SH-SY5Y (cell line): ENCODE data around the gene CAMK2N2.

ENCODE experiments used
- GATA2 ChIP-seq: IDR thresholded peaks from 2 replicates; pipeline ENCODE4 v1.6.1; 2011; ENCODE audit warnings: mild to moderate bottlenecking, low read depth, low read length
- GATA3 ChIP-seq: IDR thresholded peaks from 2 replicates; pipeline ENCODE4 v1.6.1; 2011; ENCODE audit warnings: low read depth, mild to moderate bottlenecking, low read length, moderate library complexity

The CAMK2N2 gene

GRCh38 chr3:184261270-184261853 lies at the start of gene CAMK2N2:
Gene CAMK2N2 (minus strand): TSS chr3:184261553. CDS start chr3:184261285, 268 bp downstream.
- TF ChIP-seq GATA3 (no peak), GATA2 (no peak)

GRCh38 chr3:184308744-184309143 lies 47.4 kb upstream of the CAMK2N2 start:
- peak; percentile 94 for TF ChIP-seq GATA2
- TF ChIP-seq GATA3: peak; percentile 73

- TF ChIP-seq GATA3 (no peak), GATA2 (no peak)
These were observed 46.6 kb upstream of the CAMK2N2 start for GRCh38 chr3:184307915-184308314.

GRCh38 chr3:184306341-184306972 lies 45.1 kb upstream of the CAMK2N2 start:
- TF ChIP-seq GATA2 (no peak), GATA3 (no peak)

GRCh38 chr3:184305577-184305976 lies 44.2 kb upstream of the CAMK2N2 start:
- TF ChIP-seq GATA3 (no peak), GATA2 (no peak)

- TF ChIP-seq GATA2 (no peak), GATA3 (no peak)
These were observed 39.0 kb upstream of the CAMK2N2 start for GRCh38 chr3:184300378-184300720.

- TF ChIP-seq GATA2 (no peak), GATA3 (no peak)
These were observed 38.4 kb upstream of the CAMK2N2 start for GRCh38 chr3:184299488-184300377.

GRCh38 chr3:184298759-184299487 lies 37.6 kb upstream of the CAMK2N2 start, which contains the start of gene PSMD2:
Gene PSMD2 (plus strand): TSS chr3:184299241. CDS start chr3:184299267, 26 bp downstream.
- no peak for TF ChIP-seq GATA3
- no peak for TF ChIP-seq GATA2

GRCh38 chr3:184296616-184297015 lies 35.3 kb upstream of the CAMK2N2 start:
- TF ChIP-seq GATA2 (no peak), GATA3 (no peak)

GRCh38 chr3:184295771-184296170 lies 34.4 kb upstream of the CAMK2N2 start:
- TF ChIP-seq GATA2 (no peak), GATA3 (no peak)

GRCh38 chr3:184291738-184292445 lies 30.5 kb upstream of the CAMK2N2 start:
- TF ChIP-seq GATA3: no peak

GRCh38 chr3:184291044-184291737 lies 29.8 kb upstream of the CAMK2N2 start:
- TF ChIP-seq GATA2 (no peak), GATA3 (no peak)

GRCh38 chr3:184290331-184290730 lies 29.0 kb upstream of the CAMK2N2 start:
- TF ChIP-seq GATA3 (no peak), GATA2 (no peak)
